HepG2 (cell line): ENCODE measurements around the gene CABLES2.

ENCODE experiments used
- EZH2 ChIP-seq: conservative IDR thresholded peaks from 2 replicates; pipeline ENCODE4 v1.6.1; 2012; ENCODE audit warnings: mild to moderate bottlenecking, low read depth, low read length, moderate library complexity
- FOXA3 ChIP-seq: IDR thresholded peaks from 2 replicates; pipeline ENCODE4 v1.6.1; 2016; ENCODE audit warnings: missing genetic modification reagents, missing compliant biosample characterization
- XRCC5 ChIP-seq: fragments of 200-400 bp; formaldehyde crosslinking; optimal IDR thresholded peaks from 2 replicates; pipeline ENCODE3; 2017; ENCODE audit warnings: mild to moderate bottlenecking, low read length
- TF ChIP-seq, protein P1 (sequence below): sonication (generic); formaldehyde crosslinking; IDR thresholded peaks from 2 replicates; pipeline ENCODE4 v1.5.0; 2020; ENCODE audit warnings: mild to moderate bottlenecking, missing genetic modification reagents, moderate library complexity
- TF ChIP-seq, protein P2 (sequence below): sonication (generic); formaldehyde crosslinking; conservative IDR thresholded peaks from 2 replicates; pipeline ENCODE4 v1.4.0; 2020; ENCODE audit warnings: missing genetic modification reagents

DNA sequence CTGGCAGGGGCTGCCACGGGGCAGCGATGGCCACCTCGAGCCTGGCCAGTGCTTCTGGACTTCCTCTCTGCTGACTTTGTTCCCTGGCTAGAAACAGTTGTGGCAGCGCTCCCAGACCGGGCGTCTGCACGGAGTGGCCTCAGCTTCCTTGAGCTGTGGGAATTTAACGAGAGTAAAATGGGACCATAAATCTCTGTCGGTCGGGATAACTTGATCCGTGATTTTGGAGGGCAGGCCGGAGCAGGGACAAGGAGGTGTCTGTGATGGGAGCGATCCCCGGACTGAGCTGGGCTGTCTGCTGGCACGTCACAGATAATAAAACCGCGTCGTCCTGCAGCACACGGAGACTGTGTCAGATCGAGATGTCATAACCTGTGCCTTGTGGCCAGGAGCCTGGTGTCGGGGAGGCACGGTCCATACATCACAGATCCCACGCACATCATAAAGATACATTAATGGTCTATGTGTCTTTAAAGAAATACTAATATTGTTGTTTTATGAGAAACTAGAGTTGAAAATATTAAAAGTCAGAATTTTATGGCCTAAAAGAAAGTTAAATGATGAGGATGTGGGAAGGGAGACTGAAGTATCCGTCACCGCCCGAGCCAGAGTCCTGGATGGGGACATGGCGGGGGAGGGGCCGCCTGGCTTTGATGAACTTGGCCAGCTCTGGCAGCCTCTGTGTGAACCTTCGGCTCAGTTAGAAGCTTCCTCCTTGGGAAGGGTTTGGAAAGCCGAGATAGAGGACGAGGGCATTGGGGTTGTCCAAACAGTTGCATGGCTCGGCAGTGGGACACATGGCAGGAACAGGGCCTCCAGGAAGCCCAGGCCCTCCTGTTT lies 26.8 kb upstream of the CABLES2 start:
- TF ChIP-seq, protein P1, sequence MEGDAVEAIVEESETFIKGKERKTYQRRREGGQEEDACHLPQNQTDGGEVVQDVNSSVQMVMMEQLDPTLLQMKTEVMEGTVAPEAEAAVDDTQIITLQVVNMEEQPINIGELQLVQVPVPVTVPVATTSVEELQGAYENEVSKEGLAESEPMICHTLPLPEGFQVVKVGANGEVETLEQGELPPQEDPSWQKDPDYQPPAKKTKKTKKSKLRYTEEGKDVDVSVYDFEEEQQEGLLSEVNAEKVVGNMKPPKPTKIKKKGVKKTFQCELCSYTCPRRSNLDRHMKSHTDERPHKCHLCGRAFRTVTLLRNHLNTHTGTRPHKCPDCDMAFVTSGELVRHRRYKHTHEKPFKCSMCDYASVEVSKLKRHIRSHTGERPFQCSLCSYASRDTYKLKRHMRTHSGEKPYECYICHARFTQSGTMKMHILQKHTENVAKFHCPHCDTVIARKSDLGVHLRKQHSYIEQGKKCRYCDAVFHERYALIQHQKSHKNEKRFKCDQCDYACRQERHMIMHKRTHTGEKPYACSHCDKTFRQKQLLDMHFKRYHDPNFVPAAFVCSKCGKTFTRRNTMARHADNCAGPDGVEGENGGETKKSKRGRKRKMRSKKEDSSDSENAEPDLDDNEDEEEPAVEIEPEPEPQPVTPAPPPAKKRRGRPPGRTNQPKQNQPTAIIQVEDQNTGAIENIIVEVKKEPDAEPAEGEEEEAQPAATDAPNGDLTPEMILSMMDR, result no peak
- TF ChIP-seq FOXA3, result no peak
- TF ChIP-seq, protein P2, sequence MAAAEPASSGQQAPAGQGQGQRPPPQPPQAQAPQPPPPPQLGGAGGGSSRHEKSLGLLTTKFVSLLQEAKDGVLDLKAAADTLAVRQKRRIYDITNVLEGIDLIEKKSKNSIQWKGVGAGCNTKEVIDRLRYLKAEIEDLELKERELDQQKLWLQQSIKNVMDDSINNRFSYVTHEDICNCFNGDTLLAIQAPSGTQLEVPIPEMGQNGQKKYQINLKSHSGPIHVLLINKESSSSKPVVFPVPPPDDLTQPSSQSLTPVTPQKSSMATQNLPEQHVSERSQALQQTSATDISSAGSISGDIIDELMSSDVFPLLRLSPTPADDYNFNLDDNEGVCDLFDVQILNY (CRISPR knock-in tag), result no peak
- no peak for TF ChIP-seq XRCC5
- TF ChIP-seq EZH2, result no peak
